K562 (cell line): ENCODE measurements around the gene NTM. TPM values are rescaled to one million over a fixed set of nuclear protein-coding genes. Genes with fewer than 3 reads are reported as not detected.

ENCODE experiments used
- ARID3A ChIP-seq: IDR thresholded peaks from 2 replicates; pipeline ENCODE4 v1.6.1; 2012; ENCODE audit warnings: low read depth, low read length, improper control_type of control experiment, borderline replicate concordance
- CHD7 ChIP-seq: fragments of 200-600 bp; sonication (generic); IDR thresholded peaks from one replicate; pipeline ENCODE4 v1.6.1; 2012; ENCODE audit warnings: mild to moderate bottlenecking, low read depth, low read length, inconsistent platforms
- EP400 ChIP-seq: fragments of 450-650 bp; IDR thresholded peaks from 2 replicates; pipeline ENCODE4 v1.6.1; 2017; ENCODE audit warnings: antibody characterized with exemption, mild to moderate bottlenecking, moderate library complexity
- polyA plus RNA-seq, 8 experiments: library from polyadenylated mRNA; depleted of rRNA in 4 of 8; stranded (reverse) in 5 of 8; unstranded in 3 of 8; fragments of >200 nt; fragmentation: Nextera tagmentation in 2 of 8; fragmentation: Illumina TruSeq in 1 of 8; extraction: Ambion mirVana in 2 of 8; extraction: Trizol in 1 of 8; gene quantifications; 2 replicates each; pipeline versions ENCODE4 v1.2.1 to v1.2.3, GENCODE V29; 2011 to 2014; ENCODE audit warnings: inconsistent platforms in 1 of 8, missing spikeins in 1 of 8
- total RNA-seq, 7 experiments: library from RNA; depleted of rRNA in 6 of 7; stranded (reverse); fragments of >200 nt in 6 of 7; fragmentation: Illumina TruSeq in 2 of 7; extraction: Trizol in 2 of 7; gene quantifications; 2 replicates each; pipeline versions ENCODE4 v1.2.1 to v1.2.3, GENCODE V29; 2011 to 2021; ENCODE audit warnings: low replicate concordance in 1 of 7

The NTM gene
- total and polyA plus RNA-seq, 9 of the 15 experiments (the other 6 are each of a cell fraction or from before 2014, with no cell fraction given): not detected

DNA sequence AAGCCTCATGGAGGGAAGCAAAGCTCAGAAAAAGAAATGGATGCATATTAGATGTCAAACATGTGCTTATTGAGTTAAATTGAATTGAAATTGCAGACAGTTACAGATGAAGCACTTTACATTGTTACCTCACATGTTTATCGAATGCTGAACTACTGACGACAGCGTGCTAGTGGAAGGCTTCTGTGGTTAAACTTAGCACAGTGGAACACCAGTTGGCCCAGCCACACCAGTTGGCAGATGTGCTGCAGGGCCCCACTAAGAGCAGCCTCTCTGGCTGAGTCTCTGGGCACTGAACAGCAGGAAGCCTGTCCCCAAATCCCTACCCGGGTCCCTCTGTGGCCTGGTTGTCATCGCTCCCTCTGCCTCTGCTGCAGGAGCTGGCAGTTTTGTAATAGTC is 242.1 kb downstream of the NTM start (continued):
- TF ChIP-seq ARID3A: no peak
- no peak for TF ChIP-seq CHD7
- no peak for TF ChIP-seq EP400
